ENCODE results near the gene C1orf50. TPM values are rescaled to one million over a fixed set of nuclear protein-coding genes. Genes with fewer than 3 reads are reported as not detected.
"Not testable (repeated sequence)": the region's sequence is repeated elsewhere in the genome, so short reads cannot be mapped to it uniquely, and the experiment has no call there.

Gene C1orf50
- total RNA-seq, 1 experiment from 2014 or later, result 3.4 TPM

- no TSS peak for BruUV-seq (replicated peaks)
- no peaks in the 10 kb centered on the region for H3K9me3 ChIP-seq (ENCODE audit: low read length)
- H3K4me2 ChIP-seq (ENCODE audit: low read length), result no peak overlapping the region
- CTCF ChIA-PET, result no interaction called here
- DNase-seq (no peak), ATAC-seq (no peak)
- POLR2A ChIA-PET (ENCODE audit: unreplicated experiment), result no interaction called here
- H3K9me2 ChIP-seq (replicated peaks; ENCODE audit: low read length), result no peaks in the 10 kb centered on the region
- TF ChIP-seq CTCF (conservative IDR thresholded peaks at IDR 0.05; ENCODE audit: low read depth, low read length) (no peak), EZH2 (IDR thresholded peaks at IDR 0.05; ENCODE audit: low read length, unreplicated experiment) (no peak), EZH2phosphoT487 (IDR thresholded peaks at IDR 0.05; ENCODE audit: borderline replicate concordance, low read length) (no peak)
- no peaks in the 10 kb centered on the region for H3K27me3 ChIP-seq (ENCODE audit: low read length)
- no peak overlapping the region for H2AFZ ChIP-seq (ENCODE audit: low read length)
- no peaks in the 10 kb centered on the region for H3K4me1 ChIP-seq (ENCODE audit: insufficient read depth, low read length)
- no peak overlapping the region for H3K4me3 ChIP-seq (ENCODE audit: low read length)
- no peaks in the 10 kb centered on the region for H4K20me1 ChIP-seq (ENCODE audit: low read length)
- H3K9ac ChIP-seq (ENCODE audit: low read length), result no peak overlapping the region
- no peaks in the 10 kb centered on the region for H3K36me3 ChIP-seq (ENCODE audit: low read depth, low read length)
- H3K27ac ChIP-seq (ENCODE audit: low read length), result no peak overlapping the region
- H3F3A ChIP-seq (ENCODE audit: low read length, unreplicated experiment), result no peaks in the 10 kb centered on the region
- H3K79me2 ChIP-seq (ENCODE audit: low read length), result no peaks in the 10 kb centered on the region
- intact Hi-C loops (cut with micrococcal nuclease), result no loop called here
These were observed 39.1 kb downstream of the C1orf50 start for GRCh38 chr1:42806171-42806570.

GRCh38 chr1:42806593-42806992, 39.5 kb downstream of the C1orf50 start:
- no peak for DNase-seq
- Histone ChIP-seq H3K27ac (ENCODE audit: low read length) (no peak overlapping the region), H3K9me2 (replicated peaks; ENCODE audit: low read length) (no peaks in the 10 kb centered on the region), H3K36me3 (ENCODE audit: low read depth, low read length) (no peaks in the 10 kb centered on the region), H3K79me2 (ENCODE audit: low read length) (no peaks in the 10 kb centered on the region), H2AFZ (ENCODE audit: low read length) (no peak overlapping the region), H3K9me3 (ENCODE audit: low read length) (no peaks in the 10 kb centered on the region), H3K4me3 (ENCODE audit: low read length) (no peak overlapping the region), H3K4me1 (ENCODE audit: insufficient read depth, low read length) (no peaks in the 10 kb centered on the region), H3K4me2 (ENCODE audit: low read length) (no peak overlapping the region), H4K20me1 (ENCODE audit: low read length) (no peaks in the 10 kb centered on the region), H3K27me3 (ENCODE audit: low read length) (no peaks in the 10 kb centered on the region), H3K9ac (ENCODE audit: low read length) (no peak overlapping the region), H3F3A (ENCODE audit: low read length, unreplicated experiment) (no peaks in the 10 kb centered on the region)
- BruUV-seq (replicated peaks), result no TSS peak
- no peak for TF ChIP-seq EZH2 (IDR thresholded peaks at IDR 0.05; ENCODE audit: low read length, unreplicated experiment)
- TF ChIP-seq CTCF (conservative IDR thresholded peaks at IDR 0.05; ENCODE audit: low read depth, low read length), result no peak
- no peak for TF ChIP-seq EZH2phosphoT487 (IDR thresholded peaks at IDR 0.05; ENCODE audit: borderline replicate concordance, low read length)
- intact Hi-C loops (cut with micrococcal nuclease), result no loop called here
- ATAC-seq, result no peak
- ChIA-PET POLR2A (ENCODE audit: unreplicated experiment) (no interaction called here), CTCF (no interaction called here)

GRCh38 chr1:42807056-42807668, 40.1 kb downstream of the C1orf50 start:
- Histone ChIP-seq H3K27me3 (ENCODE audit: low read length) (no peaks in the 10 kb centered on the region), H3K4me1 (ENCODE audit: insufficient read depth, low read length) (no peaks in the 10 kb centered on the region), H3K9me2 (replicated peaks; ENCODE audit: low read length) (no peaks in the 10 kb centered on the region), H2AFZ (ENCODE audit: low read length) (no peak overlapping the region), H3K9me3 (ENCODE audit: low read length) (no peaks in the 10 kb centered on the region), H3K9ac (ENCODE audit: low read length) (no peak overlapping the region), H4K20me1 (ENCODE audit: low read length) (no peaks in the 10 kb centered on the region), H3K79me2 (ENCODE audit: low read length) (no peaks in the 10 kb centered on the region), H3K4me3 (ENCODE audit: low read length) (no peak overlapping the region), H3K4me2 (ENCODE audit: low read length) (no peak overlapping the region), H3F3A (ENCODE audit: low read length, unreplicated experiment) (no peaks in the 10 kb centered on the region), H3K27ac (ENCODE audit: low read length) (no peak overlapping the region), H3K36me3 (ENCODE audit: low read depth, low read length) (no peaks in the 10 kb centered on the region)
- BruUV-seq (replicated peaks), result no TSS peak
- ATAC-seq (no peak), DNase-seq (no peak)
- ChIA-PET CTCF (no interaction called here), POLR2A (ENCODE audit: unreplicated experiment) (no interaction called here)
- intact Hi-C loops (cut with micrococcal nuclease), result no loop called here
- TF ChIP-seq EZH2phosphoT487 (IDR thresholded peaks at IDR 0.05; ENCODE audit: borderline replicate concordance, low read length) (no peak), EZH2 (IDR thresholded peaks at IDR 0.05; ENCODE audit: low read length, unreplicated experiment) (no peak), CTCF (conservative IDR thresholded peaks at IDR 0.05; ENCODE audit: low read depth, low read length) (no peak)

GRCh38 chr1:42814815-42815214, 47.8 kb downstream of the C1orf50 start:
- H3K27me3 ChIP-seq (ENCODE audit: low read length); H3K9me3 ChIP-seq (ENCODE audit: low read length); H3K9ac ChIP-seq (ENCODE audit: low read length); H3K4me2 ChIP-seq (ENCODE audit: low read length); H3K9me2 ChIP-seq (replicated peaks; ENCODE audit: low read length); H4K20me1 ChIP-seq (ENCODE audit: low read length); H2AFZ ChIP-seq (ENCODE audit: low read length); ATAC-seq; DNase-seq; H3K4me3 ChIP-seq (ENCODE audit: low read length); H3K36me3 ChIP-seq (ENCODE audit: low read depth, low read length); CTCF ChIA-PET; H3K27ac ChIP-seq (ENCODE audit: low read length); H3F3A ChIP-seq (ENCODE audit: low read length, unreplicated experiment); POLR2A ChIA-PET (ENCODE audit: unreplicated experiment); BruUV-seq (replicated peaks); H3K79me2 ChIP-seq (ENCODE audit: low read length): not testable (repeated sequence)
- intact Hi-C loops (cut with micrococcal nuclease), result loop anchor here (5.0 kb wide), 1 partner anchor 48 kb away; the partner anchor contains the start of genes C1orf50 and P3H1
- H3K4me1 ChIP-seq (ENCODE audit: insufficient read depth, low read length), result peaks cover 14% of the 10 kb centered on the region

All from PC-3 (cell line).